WTC11 (cell line): ENCODE measurements around the gene PLEKHB1. TPM values are rescaled to one million over a fixed set of nuclear protein-coding genes. Genes with fewer than 3 reads are reported as not detected.

ENCODE experiments used
- ARID4B ChIP-seq: sonication (generic); formaldehyde crosslinking; IDR thresholded peaks from 2 replicates; pipeline ENCODE4 v1.8.0; 2023; ENCODE audit warnings: missing genetic modification reagents, mild to moderate bottlenecking, borderline replicate concordance
- CREM ChIP-seq: sonication (generic); formaldehyde crosslinking; IDR thresholded peaks from 2 replicates; pipeline ENCODE4 v1.8.1; 2022; ENCODE audit warnings: mild to moderate bottlenecking, missing genetic modification reagents, moderate library complexity
- ELF4 ChIP-seq: sonication (generic); formaldehyde crosslinking; IDR thresholded peaks from 2 replicates; pipeline ENCODE4 v1.8.1; 2022; ENCODE audit warnings: low read depth, mild to moderate bottlenecking, moderate library complexity, missing genetic modification reagents
- HMGA2 ChIP-seq: fragments of 250-450 bp; sonication (Bioruptor Pico); IDR thresholded peaks from 2 replicates; pipeline ENCODE4 v1.4.0; 2021; ENCODE audit warnings: mild to moderate bottlenecking, moderate library complexity
- HMGXB4 ChIP-seq: sonication (generic); formaldehyde crosslinking; IDR thresholded peaks from 2 replicates; pipeline ENCODE4 v1.8.1; 2023; ENCODE audit warnings: mild to moderate bottlenecking, moderate library complexity, missing genetic modification reagents
- IRF2 ChIP-seq: sonication (generic); formaldehyde crosslinking; IDR thresholded peaks from 2 replicates; pipeline ENCODE4 v1.8.0; 2022; ENCODE audit warnings: low read depth, missing genetic modification reagents, borderline replicate concordance
- JAZF1 ChIP-seq: fragments of 250-450 bp; sonication (Bioruptor Pico); IDR thresholded peaks from 2 replicates; pipeline ENCODE4 v1.9.0; 2021; ENCODE audit warnings: moderate library complexity, mild to moderate bottlenecking, inconsistent platforms
- MAX ChIP-seq: sonication (generic); formaldehyde crosslinking; IDR thresholded peaks from 2 replicates; pipeline ENCODE4 v1.8.0; 2022; ENCODE audit warnings: mild to moderate bottlenecking, missing genetic modification reagents
- SOX15 ChIP-seq: fragments of 250-450 bp; sonication (Bioruptor Pico); IDR thresholded peaks from 2 replicates; pipeline ENCODE4 v1.9.0; 2021; ENCODE audit warnings: mild to moderate bottlenecking
- TEAD1 ChIP-seq: sonication (generic); formaldehyde crosslinking; IDR thresholded peaks from 2 replicates; pipeline ENCODE4 v1.8.0; 2022; ENCODE audit warnings: mild to moderate bottlenecking, missing genetic modification reagents
- USF2 ChIP-seq: sonication (generic); formaldehyde crosslinking; IDR thresholded peaks from 2 replicates; pipeline ENCODE4 v1.8.1; 2023; ENCODE audit warnings: mild to moderate bottlenecking, missing genetic modification reagents, moderate library complexity
- ZBTB21 ChIP-seq: sonication (generic); formaldehyde crosslinking; IDR thresholded peaks from 2 replicates; pipeline ENCODE4 v1.8.1; 2023; ENCODE audit warnings: mild to moderate bottlenecking, missing genetic modification reagents, borderline replicate concordance
- ZNF219 ChIP-seq: sonication (generic); formaldehyde crosslinking; IDR thresholded peaks from 2 replicates; pipeline ENCODE4 v1.8.0; 2023; ENCODE audit warnings: missing genetic modification reagents, mild to moderate bottlenecking, borderline replicate concordance
- ZNF425 ChIP-seq: fragments of 250-450 bp; sonication (Bioruptor Pico); conservative IDR thresholded peaks from 2 replicates; pipeline ENCODE4 v1.9.0; 2021; ENCODE audit warnings: mild to moderate bottlenecking
- ZNF532 ChIP-seq: fragments of 250-450 bp; sonication (Bioruptor Pico); IDR thresholded peaks from 2 replicates; pipeline ENCODE4 v1.9.0; 2021; ENCODE audit warnings: mild to moderate bottlenecking, borderline replicate concordance
- ZSCAN18 ChIP-seq: fragments of 250-450 bp; sonication (Bioruptor Pico); IDR thresholded peaks from 2 replicates; pipeline ENCODE4 v2.1.2; 2022; ENCODE audit warnings: mild to moderate bottlenecking, moderate library complexity
- total RNA-seq: library from RNA; stranded (reverse); gene quantifications from 3 replicates; pipeline ENCODE4 v1.2.3, GENCODE V29; 2021

PLEKHB1 gene
- total RNA-seq, 1 experiment from 2014 or later, result 12.0 TPM

GRCh38 chr11:73661035-73661628 is 14.8 kb downstream of the PLEKHB1 start (continued):
- TF ChIP-seq CREM (CRISPR knock-in tag) (peak; percentile 71; the same call in 1 of the 2 replicates), ZBTB21 (CRISPR knock-in tag) (peak; percentile 58; the same call in 1 of the 2 replicates), ZNF532 (CRISPR knock-in tag) (no peak), JAZF1 (CRISPR knock-in tag) (no peak), USF2 (peak; percentile 83), TEAD1 (CRISPR knock-in tag) (peak; percentile 94), MAX (CRISPR knock-in tag) (peak; percentile 91), SOX15 (CRISPR knock-in tag) (no peak), IRF2 (CRISPR knock-in tag) (no peak), HMGA2 (CRISPR knock-in tag) (no peak), ELF4 (CRISPR knock-in tag) (no peak), ZSCAN18 (CRISPR knock-in tag) (no peak), ZNF425 (CRISPR knock-in tag) (no peak), HMGXB4 (peak; percentile 91; the same call in 1 of the 2 replicates), ZNF219 (CRISPR knock-in tag) (no peak), ARID4B (peak; percentile 84; the same call in 1 of the 2 replicates)
